Melanocyte of skin (primary cell): ENCODE data around the gene TLR2. TPM values are rescaled to one million over a fixed set of nuclear protein-coding genes. Genes with fewer than 3 reads are reported as not detected.

ENCODE experiments used
- total RNA-seq, 2 donors: library from RNA; depleted of rRNA; stranded (reverse); fragments of >200 nt; gene quantifications; 2 replicates each; pipeline ENCODE4 v1.2.3, GENCODE V29; 2012

The TLR2 gene
- 1 to 10 TPM in 1 of 2 donors, under 1 TPM in 1; under 0.01 to 1.7 TPM for total RNA-seq

GRCh38 chr4:153684182-153684970 is at the start of gene TLR2:
TLR2 (plus strand) TSS chr4:153684280; CDS start chr4:153702908, 18,628 bp downstream.

Other genes with a start within 250 kb of the TLR2 start
- gene TMEM131L, start 217.9 kb upstream of the TLR2 start, total RNA-seq = 10 to 100 TPM in 1 of 2 donors, 1 to 10 TPM in 1; 8.3 to 18.3 TPM
- gene RNF175, start 75.7 kb downstream of the TLR2 start, total RNA-seq = not detected
- not detected for gene SFRP2, start 104.8 kb downstream of the TLR2 start, total RNA-seq